CD8-positive, alpha-beta memory T cell (primary cell): ENCODE results near the gene SIRT7. TPM values are rescaled to one million over a fixed set of nuclear protein-coding genes. Genes with fewer than 3 reads are reported as not detected.

Experiments used
- CTCF ChIA-PET: fragments of 350-600 bp; sonication (Branson Sonifier 250); formaldehyde crosslinking; loops from one replicate; lab custom pipeline; 2021; ENCODE audit warnings: antibody characterized with exemption; lab: Charles Lee
- POLR2A ChIA-PET: fragments of 350-600 bp; sonication (Branson Sonifier 250); formaldehyde crosslinking; loops from one replicate; lab custom pipeline; 2021; ENCODE audit warnings: antibody characterized with exemption; lab: Charles Lee
- DNase-seq, 5 donors: peaks; one replicate each; pipeline versions ENCODE4 v3.0.0 to v3.0.0-alpha.2; 2020 to 2022; ENCODE audit warnings: mixed read lengths in 1 of 5
- H3K27ac ChIP-seq: one replicate; pipeline ENCODE4 v1.7.0; 2013; ENCODE audit warnings: low read depth, mild to moderate bottlenecking, low read length, moderate library complexity
- H3K27me3 ChIP-seq: 2 replicates; pipeline ENCODE4 v1.7.0; 2013; ENCODE audit warnings: low read length, mild to moderate bottlenecking; ENCODE audit not compliant: insufficient read depth, poor library complexity, severe bottlenecking
- H3K36me3 ChIP-seq: 2 replicates; pipeline ENCODE4 v1.7.0; 2013; ENCODE audit warnings: mild to moderate bottlenecking, low read length, moderate library complexity; ENCODE audit not compliant: insufficient read depth
- H3K4me1 ChIP-seq: 2 replicates; pipeline ENCODE4 v1.7.0; 2013; ENCODE audit warnings: mild to moderate bottlenecking, low read length, moderate library complexity; ENCODE audit not compliant: insufficient read depth
- H3K4me3 ChIP-seq: 2 replicates; pipeline ENCODE4 v1.7.0; 2013; ENCODE audit warnings: mild to moderate bottlenecking, low read length
- H3K9me3 ChIP-seq: 2 replicates; pipeline ENCODE4 v1.7.0; 2013; ENCODE audit warnings: mild to moderate bottlenecking, low read length
- H3K27ac Mint-ChIP-seq, 8 donors: one replicate each; pipeline ENCODE4 v1.8.0; 2020 to 2021; ENCODE audit warnings: mixed read lengths in 8 of 8, mild to moderate bottlenecking in 6 of 8, inconsistent platforms in 3 of 8, moderate library complexity in 3 of 8
- H3K27me3 Mint-ChIP-seq, 2 donors: one replicate each; pipeline ENCODE4 v1.8.0; 2020 to 2021; ENCODE audit warnings: mixed read lengths in 2 of 2, mild to moderate bottlenecking in 1 of 2, moderate library complexity in 1 of 2
- H3K36me3 Mint-ChIP-seq, 3 donors: one replicate each; pipeline ENCODE4 v1.8.0; 2020 to 2021; ENCODE audit warnings: mixed read lengths in 3 of 3, inconsistent platforms in 1 of 3, mild to moderate bottlenecking in 1 of 3
- H3K4me1 Mint-ChIP-seq, 3 donors: one replicate each; pipeline ENCODE4 v1.8.0; 2020 to 2021; ENCODE audit warnings: mixed read lengths in 3 of 3, inconsistent platforms in 1 of 3, mild to moderate bottlenecking in 1 of 3
- H3K4me3 Mint-ChIP-seq, 7 donors: one replicate each; pipeline ENCODE4 v1.8.0; 2020 to 2021; ENCODE audit warnings: mixed read lengths in 7 of 7, mild to moderate bottlenecking in 6 of 7, moderate library complexity in 4 of 7, inconsistent platforms in 2 of 7
- H3K9me3 Mint-ChIP-seq, 5 donors: one replicate each; pipeline ENCODE4 v1.8.0; 2020 to 2022; ENCODE audit warnings: mixed read lengths in 5 of 5, mild to moderate bottlenecking in 3 of 5, moderate library complexity in 2 of 5, inconsistent platforms in 1 of 5
- polyA plus RNA-seq: library from polyadenylated mRNA; unstranded; fragments of 300-500 nt; fragmentation: Illumina TruSeq; gene quantifications from one replicate; pipeline ENCODE4 v1.2.3, GENCODE V29; 2021
- total RNA-seq, 2 experiments: library from RNA; stranded (reverse); gene quantifications; one replicate each; pipeline ENCODE4 v1.2.3, GENCODE V29; 2021

The SIRT7 gene
- total RNA-seq = 10 to 100 TPM; 41.4 to 41.7 TPM
- polyA plus RNA-seq = 40.1 TPM

DNA sequence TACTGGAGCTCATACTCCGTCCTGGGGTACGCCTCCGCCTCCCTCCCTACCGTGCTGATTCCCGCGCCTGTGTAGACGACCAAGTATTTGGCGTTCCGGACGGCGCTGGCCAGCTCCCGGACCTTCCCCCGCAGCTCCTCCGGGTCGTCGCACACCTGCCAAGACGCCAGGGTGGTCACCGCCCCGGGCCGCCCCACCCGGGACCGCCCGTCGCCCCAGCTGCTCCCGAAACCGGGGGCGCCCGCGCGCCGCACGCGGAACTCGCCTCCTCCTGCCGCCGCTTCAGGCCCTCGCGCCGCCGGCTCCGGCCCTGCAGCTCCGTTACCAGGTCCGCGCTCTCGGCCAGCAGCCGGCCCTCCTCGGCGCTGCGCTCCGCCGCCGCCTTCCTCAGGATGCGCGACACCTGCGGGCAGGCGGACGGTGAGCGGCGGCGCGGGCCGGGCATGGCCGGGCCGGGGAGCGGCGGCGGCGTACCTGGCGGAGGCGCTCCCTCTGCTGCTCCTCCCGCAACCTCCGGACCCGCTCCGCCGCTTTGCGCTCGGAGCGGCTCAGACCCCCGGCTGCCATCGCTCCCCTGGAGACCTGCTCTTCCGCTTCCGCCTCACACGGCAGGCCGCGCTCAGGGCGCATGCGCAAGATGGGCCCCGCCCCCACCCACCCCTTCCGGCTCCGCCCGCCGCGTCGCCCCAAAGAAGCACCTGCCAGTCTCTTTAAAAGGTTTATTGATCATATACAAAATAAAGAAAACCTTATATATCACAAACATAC is at the start of gene SIRT7:
Gene SIRT7, minus strand, starts transcription at position 612 of the 768 bp plus-strand sequence. Its CDS starts 45 bp downstream, at position 567.
- ChIA-PET CTCF (interaction anchor here (1.2 to 1.4 kb wide), 3 partner anchors 8 to 46 kb away, joined by 3 to 6 read pairs (median 3); no protein-coding TSS in a partner anchor), POLR2A (interaction anchor here (0.9 to 1.1 kb wide), 3 partner anchors 9 to 59 kb away, joined by 3 to 8 read pairs (median 4); partner anchors contain the start of gene ASPSCR1)
- H3K27ac ChIP-seq = peak within 1 kb of the TSS; percentile 65
- DNase-seq = peak; percentile 75 to 91 (median 78)
- H3K4me3 ChIP-seq = peak within 1 kb of the TSS; percentile 64
- peaks cover 22 to 36% (median 22%) of the 10 kb centered on the region in 3 donors for H3K4me1 Mint-ChIP-seq
- H3K36me3 Mint-ChIP-seq = peaks cover 0 to 47% (median 6%) of the 10 kb centered on the region in 3 donors
- H3K36me3 ChIP-seq = peaks cover 31% of the 10 kb centered on the region
- peaks cover 19% of the 10 kb centered on the region for H3K4me1 ChIP-seq
- peak within 1 kb of the TSS; percentile 86 to 96 (median 90) for H3K4me3 Mint-ChIP-seq
- H3K27ac Mint-ChIP-seq = peak within 1 kb of the TSS; percentile 70 to 93 (median 86)
- H3K27me3 Mint-ChIP-seq = no peaks in the 10 kb centered on the region
- H3K9me3 Mint-ChIP-seq = no peaks in the 10 kb centered on the region
- H3K9me3 ChIP-seq = no peaks in the 10 kb centered on the region
- H3K27me3 ChIP-seq = no peaks in the 10 kb centered on the region

- no peaks in the 10 kb centered on the region for H3K36me3 Mint-ChIP-seq
- Histone ChIP-seq H3K27me3 (no peaks in the 10 kb centered on the region), H3K27ac (no peak overlapping the region), H3K4me3 (peak overlapping the region; percentile 54), H3K4me1 (peaks cover 23% of the 10 kb centered on the region), H3K36me3 (no peaks in the 10 kb centered on the region), H3K9me3 (no peaks in the 10 kb centered on the region)
- no peaks in the 10 kb centered on the region for H3K9me3 Mint-ChIP-seq
- H3K4me1 Mint-ChIP-seq = peaks cover 11 to 35% (median 12%) of the 10 kb centered on the region in 3 donors
- H3K27ac Mint-ChIP-seq = no peak overlapping the region
- no peak overlapping the region for H3K4me3 Mint-ChIP-seq
- CTCF ChIA-PET = interaction anchor here (1.1 to 2.5 kb wide), 4 partner anchors 8 to 71 kb away, joined by 3 to 13 read pairs (median 4); no protein-coding TSS in a partner anchor
- no peak for DNase-seq
- H3K27me3 Mint-ChIP-seq = peaks cover 14% of the 10 kb centered on the region in 2 donors
- POLR2A ChIA-PET = interaction anchor here (1.8 to 2.2 kb wide), 2 partner anchors 10 to 70 kb away, joined by 7 to 9 read pairs; partner anchors contain the start of genes ASPSCR1 and DCXR
Measured at GRCh38 chr17:81967244-81967532, 49.2 kb upstream of the SIRT7 start.

- Mint-ChIP-seq H3K9me3 (no peaks in the 10 kb centered on the region), H3K4me1 (peaks cover 11 to 35% (median 12%) of the 10 kb centered on the region in 3 donors), H3K27me3 (peaks cover 15 to 16% of the 10 kb centered on the region in 2 donors), H3K36me3 (no peaks in the 10 kb centered on the region), H3K27ac (no peak overlapping the region), H3K4me3 (peak overlapping the region in 1 of 7 donors; percentile 35)
- no peaks in the 10 kb centered on the region for H3K36me3 ChIP-seq
- no peaks in the 10 kb centered on the region for H3K9me3 ChIP-seq
- no peaks in the 10 kb centered on the region for H3K27me3 ChIP-seq
- H3K4me3 ChIP-seq = no peak overlapping the region
- ChIA-PET POLR2A (interaction anchor here (1.8 to 2.2 kb wide), 2 partner anchors 10 to 71 kb away, joined by 7 to 9 read pairs; partner anchors contain the start of genes ASPSCR1 and DCXR), CTCF (interaction anchor here (1.8 to 2.5 kb wide), 2 partner anchors 7 to 64 kb away, joined by 5 to 13 read pairs; no protein-coding TSS in a partner anchor)
- no peak overlapping the region for H3K27ac ChIP-seq
- DNase-seq = no peak
- H3K4me1 ChIP-seq = peaks cover 23% of the 10 kb centered on the region
Measured at GRCh38 chr17:81966343-81967243, 48.6 kb upstream of the SIRT7 start.

DNA sequence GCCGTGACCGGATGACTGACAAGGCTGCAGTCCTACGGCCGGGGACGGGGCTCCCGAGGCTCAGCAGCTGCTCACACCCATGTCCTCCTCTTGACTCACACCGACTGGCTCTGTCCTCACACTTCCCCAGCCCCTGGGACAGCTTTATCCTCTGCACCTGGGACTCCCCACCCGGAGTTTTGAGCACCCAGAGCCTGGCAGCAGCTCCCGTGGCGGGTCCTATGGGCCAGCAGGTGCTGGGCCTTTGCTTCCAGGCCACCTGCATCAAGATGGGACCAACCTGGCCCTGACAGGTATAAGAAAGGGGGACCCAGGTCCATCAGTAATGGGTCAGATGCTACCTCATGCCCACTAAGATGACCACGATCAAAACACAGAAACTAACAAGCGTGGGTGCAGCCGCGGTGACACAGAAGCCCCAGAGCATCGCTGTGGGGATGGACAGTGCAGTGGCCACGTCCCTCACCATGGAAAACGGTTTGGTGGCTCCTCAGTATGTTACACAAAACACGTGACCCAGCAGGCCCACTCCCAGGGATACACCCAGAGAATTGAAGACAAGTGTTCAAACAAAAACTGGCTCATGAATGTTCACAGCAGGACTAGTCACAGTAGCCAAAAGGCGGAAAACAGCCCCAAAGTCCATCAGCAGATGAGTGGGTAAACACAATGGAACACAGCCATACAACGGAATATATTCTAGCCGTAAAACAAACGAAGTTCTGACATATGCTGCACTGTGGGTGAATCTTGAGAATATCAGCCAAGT is 46.3 kb upstream of the SIRT7 start:
- Mint-ChIP-seq H3K4me3 (peak overlapping the region in 3 of 7 donors; percentile 25 to 50 (median 49)), H3K36me3 (no peaks in the 10 kb centered on the region), H3K27ac (peak overlapping the region in 4 of 8 donors; percentile 42 to 61 (median 56)), H3K9me3 (no peaks in the 10 kb centered on the region), H3K4me1 (peaks cover 11 to 35% (median 12%) of the 10 kb centered on the region in 3 donors), H3K27me3 (peaks cover 15 to 16% of the 10 kb centered on the region in 2 donors)
- Histone ChIP-seq H3K4me1 (peaks cover 23% of the 10 kb centered on the region), H3K27me3 (peaks cover 4% of the 10 kb centered on the region), H3K4me3 (no peak overlapping the region), H3K9me3 (no peaks in the 10 kb centered on the region), H3K27ac (no peak overlapping the region), H3K36me3 (no peaks in the 10 kb centered on the region)
- ChIA-PET CTCF (interaction anchor here (1.0 kb wide), 1 partner anchor 98 kb away, joined by 3 read pairs; no protein-coding TSS in a partner anchor), POLR2A (interaction anchor here (0.7 kb wide), 1 partner anchor 50 kb away, joined by 6 read pairs; no protein-coding TSS in a partner anchor)
- no peak for DNase-seq

- Histone ChIP-seq H3K36me3 (no peaks in the 10 kb centered on the region), H3K27ac (no peak overlapping the region), H3K27me3 (peaks cover 13% of the 10 kb centered on the region), H3K9me3 (no peaks in the 10 kb centered on the region), H3K4me1 (peaks cover 10% of the 10 kb centered on the region), H3K4me3 (no peak overlapping the region)
- Mint-ChIP-seq H3K9me3 (no peaks in the 10 kb centered on the region), H3K27me3 (peaks cover 23 to 28% of the 10 kb centered on the region in 2 donors), H3K4me1 (peaks cover 6 to 25% (median 7%) of the 10 kb centered on the region in 3 donors), H3K36me3 (no peaks in the 10 kb centered on the region), H3K27ac (peak overlapping the region in 3 of 8 donors; percentile 12 to 81 (median 54)), H3K4me3 (peak overlapping the region; percentile 24 to 82 (median 50))
- ChIA-PET CTCF (interaction anchor here (0.6 to 4.8 kb wide), 3 partner anchors 10 to 59 kb away, joined by 3 to 83 read pairs (median 4); partner anchors contain the start of genes CENPX and LRRC45), POLR2A (no interaction called here)
- DNase-seq = no peak
Measured at GRCh38 chr17:81962499-81963441, 44.8 kb upstream of the SIRT7 start.

DNA sequence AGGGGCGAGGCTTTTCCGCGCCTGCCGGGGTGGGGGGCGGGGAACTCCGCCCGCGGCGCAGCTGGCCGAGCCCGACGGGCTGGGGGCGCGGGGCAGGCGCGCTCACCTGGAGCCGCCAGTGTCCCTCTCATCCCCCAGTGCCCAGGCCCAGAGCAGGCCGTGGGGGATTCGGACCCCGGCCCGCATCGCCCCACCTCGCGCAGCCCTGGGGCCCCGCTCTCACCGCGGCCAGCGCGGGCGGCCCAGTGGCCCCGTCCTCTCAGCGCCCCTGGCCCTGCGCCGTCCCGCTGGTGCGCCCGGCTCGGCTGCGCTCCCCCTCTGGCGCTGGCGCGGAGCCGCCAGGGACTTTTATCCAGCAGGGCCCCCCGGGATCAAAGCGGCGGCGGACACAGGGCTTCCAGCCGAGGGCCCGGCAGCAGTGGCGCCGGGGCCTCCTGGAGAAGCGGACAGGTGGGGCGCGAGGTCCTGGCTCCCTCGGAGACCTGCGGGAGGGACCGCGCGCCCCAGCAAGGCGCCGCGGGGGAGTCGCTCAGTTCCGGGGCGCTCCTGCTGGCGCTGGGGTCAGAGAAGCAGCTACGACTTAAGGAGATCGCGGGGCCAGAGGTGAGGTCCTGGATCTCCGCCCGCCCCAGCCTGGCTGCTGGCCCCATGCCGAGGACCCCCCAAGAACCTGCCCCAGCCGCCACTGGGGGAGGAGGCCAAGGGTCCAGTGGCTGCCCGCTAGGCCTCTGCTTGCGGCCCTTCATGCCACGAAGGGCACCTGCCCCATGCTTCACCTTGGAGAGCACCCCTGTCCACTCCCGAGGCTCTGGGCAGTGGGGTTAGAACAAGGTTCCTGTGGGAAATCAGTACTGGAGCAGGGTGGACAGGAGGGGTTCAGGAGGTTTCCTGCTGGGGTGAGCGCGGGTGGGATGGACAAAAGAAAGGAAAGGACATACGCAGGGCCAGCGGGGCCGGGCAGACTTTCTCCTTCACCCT is 43.8 kb upstream of the SIRT7 start:
- H3K4me1 ChIP-seq = peaks cover under 1% of the 10 kb centered on the region
- Mint-ChIP-seq H3K27me3 (peaks cover 23 to 33% of the 10 kb centered on the region in 2 donors), H3K4me3 (peak overlapping the region in 6 of 7 donors; percentile 24 to 61 (median 51)), H3K36me3 (no peaks in the 10 kb centered on the region), H3K27ac (peak overlapping the region in 3 of 8 donors; percentile 12 to 70 (median 54)), H3K4me1 (peaks cover 6 to 21% (median 7%) of the 10 kb centered on the region in 3 donors), H3K9me3 (no peaks in the 10 kb centered on the region)
- H3K36me3 ChIP-seq = no peaks in the 10 kb centered on the region
- no peak overlapping the region for H3K27ac ChIP-seq
- no peak for DNase-seq
- H3K4me3 ChIP-seq = no peak overlapping the region
- CTCF ChIA-PET = interaction anchor here (4.8 kb wide), 1 partner anchor 60 kb away, joined by 83 read pairs; the partner anchor contains the start of genes CENPX and LRRC45
- POLR2A ChIA-PET = interaction anchor here (2.4 kb wide), 1 partner anchor 59 kb away, joined by 12 read pairs; no protein-coding TSS in a partner anchor
- no peaks in the 10 kb centered on the region for H3K9me3 ChIP-seq
- H3K27me3 ChIP-seq = peaks cover 13% of the 10 kb centered on the region
